Parietal lobe (tissue), 1 donor: ENCODE data around the gene CA11. TPM values are rescaled to one million over a fixed set of nuclear protein-coding genes. Genes with fewer than 3 reads are reported as not detected.

Experiments used
- total RNA-seq: library from RNA; depleted of rRNA; stranded (reverse); fragments of >200 nt; gene quantifications from one replicate; pipeline ENCODE4 v1.2.3, GENCODE V29; 2014

Gene CA11
- 7.8 TPM for total RNA-seq

GRCh38 chr19:48646001-48646721 is at the start of gene CA11:
Gene CA11, minus strand, starts transcription at chr19:48646187. Its CDS starts 555 bp downstream, at chr19:48645632.

GRCh38 chr19:48672994-48673393 is 27.0 kb upstream of the CA11 start, which contains the start of gene NTN5:
Gene NTN5, minus strand, starts transcription at chr19:48673017. Its CDS starts 2,031 bp downstream, at chr19:48670986.

GRCh38 chr19:48636859-48637448 is 9.0 kb downstream of the CA11 start, which contains the start of gene DBP:
Gene DBP, minus strand, starts transcription at chr19:48637379. Its CDS starts 385 bp downstream, at chr19:48636994.

DNA sequence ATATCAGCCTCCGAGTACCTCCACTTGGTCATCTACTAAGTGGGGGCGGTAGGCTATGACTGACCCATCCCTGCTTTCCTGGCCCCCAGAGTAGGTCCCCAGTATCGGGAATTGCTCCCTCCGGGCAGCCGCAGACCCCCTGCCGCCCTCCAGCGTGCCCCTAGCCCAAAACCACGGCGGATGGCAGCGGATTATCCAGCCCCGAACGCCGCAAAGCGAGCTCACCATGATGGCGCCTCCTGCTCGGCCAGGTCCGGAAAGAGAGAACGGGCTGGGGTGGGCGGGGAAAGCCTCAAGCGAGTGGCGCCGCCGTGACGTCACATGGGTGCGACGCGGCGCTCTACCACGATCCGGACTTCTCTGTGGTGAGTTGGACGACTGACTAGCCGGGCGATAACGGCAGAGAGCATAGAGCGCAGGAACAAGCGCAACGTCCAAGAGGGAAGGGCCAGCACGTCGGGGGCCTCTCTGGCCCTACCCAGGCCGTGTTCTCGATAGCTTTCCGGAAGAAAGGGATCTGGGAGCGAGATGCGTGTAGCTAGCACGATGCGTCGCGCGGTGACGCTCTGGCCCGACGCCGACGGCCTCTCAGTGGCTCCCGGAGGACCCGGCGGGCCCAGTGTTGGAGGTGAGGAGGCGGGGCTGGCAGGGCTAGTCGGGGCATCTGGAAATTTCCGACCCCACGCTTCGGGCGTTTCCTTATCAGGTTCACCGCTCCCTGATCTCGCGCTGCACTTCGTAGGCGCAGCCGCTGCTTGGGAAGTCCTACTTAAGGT is 26.9 kb downstream of the CA11 start, which contains the start of the genes RPL18 and SPHK2:
Gene RPL18, minus strand, starts transcription at position 263 of the 776 bp plus-strand sequence. Its CDS starts 35 bp downstream, at position 228.
Gene SPHK2, plus strand, starts transcription at position 591 of the 776 bp plus-strand sequence. CDS start 1,009 bp downstream, outside the sequence.

DNA sequence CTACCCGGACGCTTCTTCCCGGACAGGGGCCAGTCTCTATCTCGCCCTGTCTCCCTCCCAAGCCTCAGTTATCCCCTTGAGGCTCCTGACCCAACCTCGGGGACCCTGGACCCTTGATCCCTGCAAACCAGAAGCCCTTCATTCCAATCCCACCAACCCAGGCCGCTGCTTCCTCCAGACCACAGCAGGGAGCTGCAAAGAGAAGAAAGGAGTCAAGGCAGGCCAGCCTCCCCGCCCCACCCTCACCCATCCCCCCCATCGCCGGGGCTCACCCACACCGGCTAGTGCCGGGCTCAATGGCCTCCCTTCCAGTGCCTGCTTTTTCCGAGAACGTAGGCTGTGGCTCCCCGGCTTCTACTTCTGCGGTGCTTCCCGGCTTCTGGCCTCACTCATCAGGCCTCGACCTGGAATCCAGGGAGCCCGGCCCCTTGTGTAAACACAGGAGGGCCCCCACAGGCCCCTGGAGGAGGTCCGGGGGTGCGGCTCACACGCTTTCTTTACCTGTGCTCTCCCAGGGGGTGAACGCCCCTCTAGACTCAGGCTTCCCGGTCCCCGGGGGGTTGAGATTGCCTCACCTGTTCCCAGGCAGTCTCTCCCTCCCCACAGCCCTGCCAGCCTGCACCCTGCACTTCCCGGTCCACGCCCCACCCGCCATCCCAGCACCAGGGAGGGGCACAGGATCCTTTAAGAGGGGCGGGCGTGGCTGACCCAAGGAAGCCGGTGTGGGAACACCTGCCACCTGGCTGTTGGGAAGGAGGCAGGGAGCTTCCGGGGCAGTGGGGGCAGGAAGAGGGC is 31.4 kb downstream of the CA11 start, which contains the start of gene FAM83E:
Gene FAM83E, minus strand, starts transcription at position 641 of the 795 bp plus-strand sequence. CDS start 1,704 bp downstream, outside the sequence.

DNA sequence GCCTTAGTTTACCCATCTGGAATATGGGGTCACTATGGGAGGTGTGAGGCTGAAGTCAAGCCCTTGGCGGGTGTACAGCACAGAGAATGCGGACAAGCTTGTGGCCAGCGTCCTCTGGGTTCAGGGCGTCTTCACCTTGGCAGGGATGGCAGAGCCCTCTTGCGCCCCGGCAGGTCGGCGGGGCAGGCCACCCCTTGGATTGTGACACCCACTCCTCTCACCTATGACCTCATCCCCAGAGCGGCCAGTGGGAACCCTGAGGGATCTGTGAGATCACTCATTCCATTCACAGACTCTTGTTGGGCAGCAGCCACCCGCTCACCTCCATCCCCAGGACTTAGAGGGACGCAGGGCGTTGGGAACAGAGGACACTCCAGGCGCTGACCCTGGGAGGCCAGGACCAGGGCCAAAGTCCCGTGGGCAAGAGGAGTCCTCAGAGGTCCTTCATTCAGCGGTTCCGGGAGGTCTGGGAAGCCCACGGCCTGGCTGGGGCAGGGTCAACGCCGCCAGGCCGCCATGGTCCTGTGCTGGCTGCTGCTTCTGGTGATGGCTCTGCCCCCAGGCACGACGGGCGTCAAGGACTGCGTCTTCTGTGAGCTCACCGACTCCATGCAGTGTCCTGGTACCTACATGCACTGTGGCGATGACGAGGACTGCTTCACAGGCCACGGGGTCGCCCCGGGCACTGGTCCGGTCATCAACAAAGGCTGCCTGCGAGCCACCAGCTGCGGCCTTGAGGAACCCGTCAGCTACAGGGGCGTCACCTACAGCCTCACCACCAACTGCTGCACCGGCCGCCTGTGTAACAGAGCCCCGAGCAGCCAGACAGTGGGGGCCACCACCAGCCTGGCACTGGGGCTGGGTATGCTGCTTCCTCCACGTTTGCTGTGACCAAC is 39.3 kb downstream of the CA11 start, which contains the start of gene SPACA4:
Gene SPACA4, plus strand, starts transcription at position 280 of the 896 bp plus-strand sequence. Its CDS starts 237 bp downstream, at position 517.

Other genes with a start within 250 kb of the CA11 start
- 8.1 TPM for gene GRWD1, start 200.2 kb downstream of the CA11 start, total RNA-seq
- 1.6 TPM for gene KCNJ14, start 190.6 kb downstream of the CA11 start, total RNA-seq
- 77.0 TPM for gene CYTH2, start 176.8 kb downstream of the CA11 start, total RNA-seq
- gene LMTK3, start 134.4 kb downstream of the CA11 start, total RNA-seq: 16.6 TPM
- gene SULT2B1, start 94.0 kb downstream of the CA11 start, total RNA-seq: not detected
- not detected for gene SPACA4, start 39.4 kb downstream of the CA11 start, total RNA-seq
- gene FAM83E, start 31.1 kb downstream of the CA11 start, total RNA-seq: not detected
- 1,067 TPM for gene RPL18, start 27.0 kb downstream of the CA11 start, total RNA-seq
- gene SPHK2, start 26.7 kb downstream of the CA11 start, total RNA-seq: 11.9 TPM
- gene DBP, start 8.8 kb downstream of the CA11 start, total RNA-seq: 4.1 TPM
- not detected for gene NTN5, start 26.8 kb upstream of the CA11 start, total RNA-seq
- not detected for gene FUT2, start 49.8 kb upstream of the CA11 start, total RNA-seq
- 1.3 TPM for gene MAMSTR, start 73.5 kb upstream of the CA11 start, total RNA-seq
- 7.5 TPM for gene RASIP1, start 94.4 kb upstream of the CA11 start, total RNA-seq
- gene IZUMO1, start 100.7 kb upstream of the CA11 start, total RNA-seq: not detected
- gene FUT1, start 106.5 kb upstream of the CA11 start, total RNA-seq: 0.31 TPM
- gene FGF21, start 109.3 kb upstream of the CA11 start, total RNA-seq: not detected
- gene BCAT2, start 164.8 kb upstream of the CA11 start, total RNA-seq: 14.4 TPM
- 1.3 TPM for gene HSD17B14, start 190.3 kb upstream of the CA11 start, total RNA-seq
- not detected for gene PLEKHA4, start 222.4 kb upstream of the CA11 start, total RNA-seq
- gene PPP1R15A, start 226.2 kb upstream of the CA11 start, total RNA-seq: 31.6 TPM